Activated CD8-positive, alpha-beta memory T cell treated with anti-CD3 and anti-CD28 coated beads for 36 hours (primary cell): Measurements from ENCODE around the gene STAU1. TPM values are rescaled to one million over a fixed set of nuclear protein-coding genes. Genes with fewer than 3 reads are reported as not detected.

Experiments
- CTCF ChIA-PET: fragments of 350-600 bp; sonication (Branson Sonifier 250); formaldehyde crosslinking; loops from one replicate; lab custom pipeline; 2021; ENCODE audit warnings: antibody characterized with exemption; lab: Charles Lee
- POLR2A ChIA-PET: fragments of 350-600 bp; sonication (Branson Sonifier 250); formaldehyde crosslinking; loops from one replicate; lab custom pipeline; 2021; ENCODE audit warnings: antibody characterized with exemption; lab: Charles Lee
- total RNA-seq, 2 experiments: library from RNA; stranded (reverse); gene quantifications; one replicate each; pipeline ENCODE4 v1.2.3, GENCODE V29; 2021

The STAU1 gene
- total RNA-seq, 2 experiments from 2014 or later: 76.4 to 77.5 TPM

GRCh38 chr20:49149281-49150045 is 38.7 kb downstream of the STAU1 start:
- ChIA-PET CTCF (interaction anchor here (0.6 to 1.4 kb wide), 2 partner anchors 68 to 89 kb away, joined by 3 to 5 read pairs; no protein-coding TSS in a partner anchor), POLR2A (no interaction called here)

GRCh38 chr20:49148601-49149000 is 39.5 kb downstream of the STAU1 start:
- ChIA-PET CTCF (interaction anchor here (0.6 to 1.4 kb wide), 3 partner anchors 14 to 88 kb away, joined by 3 to 5 read pairs (median 4); no protein-coding TSS in a partner anchor), POLR2A (no interaction called here)

GRCh38 chr20:49147296-49147695 is 40.8 kb downstream of the STAU1 start:
- ChIA-PET CTCF (interaction anchor here (1.4 kb wide), 1 partner anchor 14 kb away, joined by 6 read pairs; no protein-coding TSS in a partner anchor), POLR2A (no interaction called here)

GRCh38 chr20:49146442-49147225 is 41.5 kb downstream of the STAU1 start:
- ChIA-PET CTCF (interaction anchor here (1.0 to 1.4 kb wide), 2 partner anchors 14 to 70 kb away, joined by 3 to 6 read pairs; no protein-coding TSS in a partner anchor), POLR2A (no interaction called here)

- ChIA-PET CTCF (no interaction called here), POLR2A (no interaction called here)
Measured at GRCh38 chr20:49140834-49141233, 47.3 kb downstream of the STAU1 start.

DNA sequence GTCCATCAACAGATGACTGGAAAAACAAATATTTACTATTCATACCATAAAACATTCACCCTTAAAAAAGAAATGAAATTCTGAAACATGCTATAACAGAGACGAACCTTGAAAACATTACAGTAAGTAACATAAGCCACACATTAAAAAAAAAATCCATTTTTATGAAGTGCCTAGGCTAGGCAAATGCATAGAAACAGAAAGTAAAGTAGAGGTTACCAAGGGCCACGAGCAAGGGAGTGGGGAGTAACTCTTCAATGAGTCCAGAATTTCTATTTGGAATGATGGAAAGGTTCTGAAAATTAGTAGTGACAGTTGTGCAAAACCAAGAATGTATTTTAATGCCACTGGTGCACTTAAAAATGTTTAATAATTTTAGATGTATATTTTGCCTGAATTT is 47.7 kb downstream of the STAU1 start:
- ChIA-PET POLR2A (no interaction called here), CTCF (no interaction called here)

GRCh38 chr20:49138431-49138830 is 49.7 kb downstream of the STAU1 start:
- ChIA-PET POLR2A (interaction anchor here (0.7 kb wide), 1 partner anchor 48 kb away, joined by 3 read pairs; no protein-coding TSS in a partner anchor), CTCF (interaction anchor here (0.9 to 1.3 kb wide), 3 partner anchors 78 to 81 kb away, joined by 3 to 5 read pairs (median 4); partner anchors contain the start of gene DDX27)

GRCh38 chr20:49136817-49137571 is 51.1 kb downstream of the STAU1 start:
- ChIA-PET POLR2A (no interaction called here), CTCF (interaction anchor here (1.1 to 1.5 kb wide), 2 partner anchors 80 kb away, joined by 5 to 7 read pairs; no protein-coding TSS in a partner anchor)

DNA sequence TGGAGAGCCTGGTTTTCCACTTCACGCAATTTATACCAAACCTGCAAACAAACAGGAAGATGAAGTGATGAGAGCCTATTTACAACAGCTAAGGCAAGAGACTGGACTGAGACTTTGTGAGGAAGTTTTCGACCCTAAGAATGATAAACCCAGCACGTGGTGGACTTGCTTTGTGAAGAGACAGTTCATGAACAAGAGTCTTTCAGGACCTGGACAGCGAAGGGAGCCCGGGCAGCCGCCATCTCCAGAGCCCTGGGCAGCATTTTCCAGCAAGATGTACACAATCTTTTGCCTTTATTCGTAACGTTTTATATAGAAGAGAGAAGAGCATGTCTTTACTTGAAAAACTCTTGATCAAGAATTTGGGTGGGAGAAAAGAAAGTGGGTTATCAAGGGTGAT is 53.3 kb downstream of the STAU1 start:
- CTCF ChIA-PET: interaction anchor here (0.6 to 2.8 kb wide), 5 partner anchors 14 to 422 kb away, joined by 3 to 35 read pairs (median 4); no protein-coding TSS in a partner anchor
- POLR2A ChIA-PET: interaction anchor here (0.6 to 0.7 kb wide), 2 partner anchors 25 to 109 kb away, joined by 3 to 5 read pairs; no protein-coding TSS in a partner anchor

GRCh38 chr20:49133571-49133970 is 54.6 kb downstream of the STAU1 start:
- ChIA-PET CTCF (interaction anchor here (0.9 to 2.8 kb wide), 10 partner anchors 13 to 251 kb away, joined by 3 to 35 read pairs (median 4); no protein-coding TSS in a partner anchor), POLR2A (no interaction called here)

GRCh38 chr20:49132995-49133478 is 55.1 kb downstream of the STAU1 start:
- ChIA-PET CTCF (interaction anchor here (0.9 to 2.8 kb wide), 11 partner anchors 14 to 251 kb away, joined by 3 to 35 read pairs (median 4); partner anchors contain the start of gene DDX27), POLR2A (no interaction called here)

DNA sequence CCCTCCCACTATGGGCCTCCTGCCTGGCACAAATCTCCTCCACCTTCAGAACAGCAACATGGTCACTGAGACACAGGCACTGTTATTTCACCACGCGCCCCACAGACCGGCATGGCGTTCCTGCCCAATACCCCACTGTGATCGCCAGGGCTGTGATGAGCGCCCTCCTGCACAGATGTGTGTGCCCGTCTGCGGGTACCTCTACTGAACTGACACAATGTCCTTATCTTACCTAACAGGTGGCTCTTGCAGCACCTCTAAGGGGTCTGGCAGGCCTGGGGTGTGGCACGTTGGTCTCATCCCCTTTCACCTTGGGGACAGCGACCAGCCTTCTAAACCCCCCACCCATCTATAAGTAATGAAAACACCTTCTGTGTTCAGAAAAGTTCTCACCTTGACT is 64.2 kb downstream of the STAU1 start:
- POLR2A ChIA-PET: no interaction called here
- CTCF ChIA-PET: no interaction called here

- ChIA-PET CTCF (no interaction called here), POLR2A (no interaction called here)
Measured at GRCh38 chr20:49122920-49123319, 65.2 kb downstream of the STAU1 start.

GRCh38 chr20:49119988-49120387 is 68.1 kb downstream of the STAU1 start:
- POLR2A ChIA-PET: no interaction called here
- CTCF ChIA-PET: no interaction called here

- POLR2A ChIA-PET: interaction anchor here (1.1 kb wide), 1 partner anchor 32 kb away, joined by 3 read pairs; no protein-coding TSS in a partner anchor
Measured at GRCh38 chr20:49118307-49118706, 69.8 kb downstream of the STAU1 start.

DNA sequence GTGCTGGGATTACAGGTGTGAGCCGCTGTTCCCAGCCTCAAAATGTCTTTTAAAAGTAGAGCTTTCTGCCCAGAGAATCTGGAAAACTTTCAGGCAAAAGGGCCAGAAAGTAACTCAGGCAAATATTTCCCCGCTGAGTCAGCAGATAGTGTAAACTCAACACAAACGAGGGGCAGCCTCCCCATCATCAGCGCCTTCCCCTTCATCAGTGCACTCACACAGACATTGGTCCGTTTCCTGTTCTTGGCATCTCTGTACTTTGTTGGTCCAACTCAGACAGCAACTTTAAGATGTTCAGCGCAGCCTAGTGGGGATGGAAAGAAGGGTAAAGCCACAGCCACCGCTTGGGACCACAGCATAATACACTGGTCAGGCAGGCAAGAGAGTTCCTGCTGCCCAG is 72.6 kb downstream of the STAU1 start:
- CTCF ChIA-PET: no interaction called here
- POLR2A ChIA-PET: no interaction called here

More at GRCh38 chr20:49118307-49118706, 69.8 kb downstream of the STAU1 start:
- CTCF ChIA-PET: interaction anchor here (2.2 kb wide), 1 partner anchor 98 kb away, joined by 5 read pairs; no protein-coding TSS in a partner anchor

DNA sequence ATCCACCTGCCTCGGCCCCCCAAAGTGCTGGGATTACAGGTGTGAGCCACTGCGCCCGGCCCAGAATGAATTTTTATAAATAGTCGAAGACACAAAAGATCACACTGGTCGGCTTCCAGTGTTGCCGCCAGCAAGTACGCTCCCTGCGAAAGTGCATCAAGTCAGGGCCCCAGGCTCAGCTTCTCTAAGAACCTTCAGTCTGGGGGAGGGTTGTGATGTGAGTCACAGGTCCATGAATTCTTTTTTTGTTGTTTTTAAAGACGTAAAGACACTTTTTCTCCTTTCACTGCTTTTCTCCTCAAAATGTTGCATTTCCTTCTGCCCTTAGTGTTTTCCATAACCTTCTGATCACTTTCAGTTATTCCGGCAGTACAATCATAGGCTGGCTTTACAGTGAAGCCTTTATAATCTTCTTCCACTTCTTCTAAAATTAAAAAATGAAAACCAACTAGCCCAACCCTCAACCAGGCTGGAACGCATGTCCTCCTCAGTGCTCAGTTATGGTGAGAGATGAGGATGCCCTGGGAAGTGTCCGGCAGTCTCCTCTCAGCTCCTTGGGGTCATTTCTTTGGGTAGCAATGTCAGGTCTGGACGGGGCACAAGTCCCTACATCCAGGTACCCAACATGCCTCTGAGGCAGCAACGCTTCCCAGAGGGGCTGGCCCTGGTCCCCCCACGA is 75.4 kb downstream of the STAU1 start:
- ChIA-PET POLR2A (no interaction called here), CTCF (no interaction called here)
